ENCODE results near the gene RXFP2.
A peak's percentile ranks its signal among the peaks of the same experiment; 100 is the strongest.

The RXFP2 gene

GRCh38 chr13:31815361-31816144 lies 76.2 kb downstream of the RXFP2 start:
- Histone ChIP-seq H3K4me3 (no peak overlapping the region), H3K27ac (no peak overlapping the region)

- no peak overlapping the region for H3K27ac ChIP-seq
- H3K4me3 ChIP-seq, result no peak overlapping the region
These were observed 78.9 kb downstream of the RXFP2 start for GRCh38 chr13:31818236-31818635.

DNA sequence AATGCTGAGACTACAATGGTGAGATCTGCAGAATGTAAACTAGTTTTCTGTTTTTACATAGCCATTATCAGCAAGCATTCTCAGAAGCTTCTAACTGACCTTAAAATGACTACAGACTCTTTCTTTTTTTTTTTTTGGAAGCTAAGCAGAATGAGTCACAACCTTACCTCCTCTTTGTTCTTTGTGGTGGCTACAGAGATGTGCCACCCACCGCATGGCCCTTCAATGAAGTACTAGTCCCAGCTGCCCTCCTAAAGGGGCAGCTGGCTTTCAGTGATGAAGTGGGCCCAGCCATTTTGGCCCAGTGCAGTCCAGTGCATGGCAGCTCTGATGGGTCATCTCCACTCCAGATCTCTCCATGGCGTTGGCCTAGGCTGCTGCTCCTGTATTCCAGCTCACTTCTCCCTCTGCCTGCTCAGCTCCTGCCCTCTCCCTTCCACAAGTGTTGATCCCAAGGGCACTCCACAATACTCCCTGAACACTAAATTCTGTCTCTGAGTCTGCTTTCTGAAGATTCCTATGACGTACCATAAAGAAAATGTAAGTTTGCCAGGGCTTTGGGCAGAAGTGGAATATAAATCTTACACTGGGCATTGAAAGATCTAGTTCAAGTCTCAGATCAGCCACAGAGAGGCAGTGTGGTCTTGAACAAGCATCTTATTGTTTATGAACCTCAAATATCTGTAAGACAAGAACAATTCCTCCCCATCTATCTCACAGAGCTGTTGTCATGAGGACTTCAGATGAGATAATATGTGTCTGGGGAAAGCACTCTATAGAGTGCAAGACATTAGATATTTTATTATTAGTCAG lies 85.6 kb downstream of the RXFP2 start:
- Histone ChIP-seq H3K27ac (no peak overlapping the region), H3K4me3 (no peak overlapping the region)

- no peak overlapping the region for H3K27ac ChIP-seq
- no peak overlapping the region for H3K4me3 ChIP-seq
These were observed 87.2 kb downstream of the RXFP2 start for GRCh38 chr13:31826521-31826920.

DNA sequence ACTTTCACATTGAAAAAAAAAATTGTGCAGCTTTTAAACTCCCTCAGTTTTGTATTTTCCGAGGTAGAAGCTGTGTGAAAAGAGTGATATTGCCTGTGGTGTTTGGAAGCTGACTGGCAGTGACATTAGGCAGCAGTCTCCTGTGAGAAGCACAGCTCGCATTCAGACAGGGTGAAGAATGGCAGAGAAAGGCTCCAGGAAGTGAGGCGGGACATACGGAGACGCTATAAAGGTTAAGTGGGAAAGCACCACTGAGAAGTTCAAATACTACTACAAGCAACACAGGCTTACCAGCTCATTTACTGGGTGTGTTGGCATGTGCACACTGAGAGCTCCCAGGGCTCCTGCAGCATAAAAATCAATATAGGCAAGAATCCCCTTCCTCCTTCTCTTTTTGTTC lies 88.4 kb downstream of the RXFP2 start:
- H3K27ac ChIP-seq, result no peak overlapping the region
- H3K4me3 ChIP-seq, result no peak overlapping the region

DNA sequence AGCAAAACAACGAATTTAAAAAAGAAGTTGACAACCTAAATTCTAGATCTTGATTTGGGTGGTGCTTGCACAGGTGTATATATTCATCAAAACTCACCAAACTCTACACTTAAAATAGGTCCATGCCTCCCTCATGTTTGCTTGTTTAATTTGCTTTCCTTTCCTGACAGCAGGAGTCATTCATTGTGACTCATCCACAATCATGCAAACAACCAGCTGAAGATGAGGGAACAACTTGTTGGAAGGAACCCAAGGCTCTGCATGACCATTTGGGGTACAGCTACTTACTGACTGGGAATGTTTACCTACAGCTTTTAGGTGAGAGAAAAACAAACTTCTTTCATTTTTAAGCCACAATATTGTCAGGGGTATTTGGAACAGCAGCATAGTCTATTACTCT lies 96.6 kb downstream of the RXFP2 start:
- H3K4me3 ChIP-seq, result no peak overlapping the region
- no peak overlapping the region for H3K27ac ChIP-seq

DNA sequence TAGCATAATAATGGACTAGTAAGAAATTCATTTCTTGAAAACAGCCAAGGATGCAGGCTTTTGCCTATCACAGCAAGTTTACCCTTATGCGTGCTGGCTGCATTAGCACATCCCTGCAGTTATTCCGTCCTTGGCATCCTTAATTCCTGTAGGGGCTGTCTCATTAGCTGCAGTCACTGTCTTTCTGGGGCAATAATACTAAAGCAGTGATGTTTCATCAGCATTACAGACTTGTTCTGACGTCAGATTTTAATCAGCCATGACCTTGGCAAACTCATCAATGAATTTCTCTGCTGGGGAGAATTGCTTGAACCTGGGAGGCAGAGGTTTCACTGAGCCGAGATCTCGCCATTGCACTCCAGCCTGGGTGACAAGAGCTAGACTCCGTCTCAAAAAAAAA lies 103.7 kb downstream of the RXFP2 start:
- no peak overlapping the region for H3K4me3 ChIP-seq
- H3K27ac ChIP-seq, result no peak overlapping the region

DNA sequence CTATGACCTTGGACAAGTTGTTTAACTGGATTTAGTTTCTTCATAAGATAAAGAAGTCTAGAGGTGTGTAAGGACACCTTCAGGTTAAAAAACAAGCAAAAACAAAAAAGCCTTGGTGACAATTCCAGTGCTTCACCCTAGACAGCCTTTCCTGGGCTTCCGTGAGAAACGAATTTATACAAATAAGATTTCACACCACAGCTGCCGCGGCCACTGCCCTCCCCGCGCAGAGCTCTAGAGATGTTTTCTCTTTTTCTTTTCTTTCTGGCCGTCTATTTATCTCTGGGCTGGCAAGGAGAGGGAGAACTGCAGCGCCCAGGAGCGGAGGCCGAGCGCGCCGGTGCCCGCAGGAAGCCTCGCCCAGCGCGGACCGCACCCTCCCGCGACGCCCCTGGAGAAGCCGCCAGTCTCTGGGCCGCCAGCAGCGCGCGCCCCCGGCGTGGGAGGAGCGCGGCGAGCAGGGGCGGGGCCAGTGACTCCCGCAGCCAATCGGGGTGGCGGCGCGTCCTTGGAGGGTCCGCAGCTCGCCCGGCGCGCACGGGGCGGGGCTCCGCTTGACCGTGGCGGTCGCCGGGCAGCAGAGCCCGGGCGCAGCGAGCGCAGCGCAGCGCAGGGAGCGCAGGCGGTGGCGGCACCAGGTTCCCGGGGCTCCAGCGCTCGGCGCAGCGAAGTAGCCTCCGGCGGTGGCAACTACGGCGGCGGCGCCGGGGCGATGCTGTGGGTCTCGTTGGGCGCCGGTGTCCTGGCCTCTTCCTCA lies 107.0 kb downstream of the RXFP2 start:
- Histone ChIP-seq H3K4me3 (peak overlapping the region; percentile 47 to 93 (median 73)), H3K27ac (peak overlapping the region in 16 of 21 experiments; percentile 9 to 85 (median 72))

GRCh38 chr13:31846961-31847752 lies 107.8 kb downstream of the RXFP2 start:
- peak overlapping the region; percentile 47 to 93 (median 73) for H3K4me3 ChIP-seq
- H3K27ac ChIP-seq, result peak overlapping the region in 16 of 21 experiments; percentile 9 to 85 (median 72)

DNA sequence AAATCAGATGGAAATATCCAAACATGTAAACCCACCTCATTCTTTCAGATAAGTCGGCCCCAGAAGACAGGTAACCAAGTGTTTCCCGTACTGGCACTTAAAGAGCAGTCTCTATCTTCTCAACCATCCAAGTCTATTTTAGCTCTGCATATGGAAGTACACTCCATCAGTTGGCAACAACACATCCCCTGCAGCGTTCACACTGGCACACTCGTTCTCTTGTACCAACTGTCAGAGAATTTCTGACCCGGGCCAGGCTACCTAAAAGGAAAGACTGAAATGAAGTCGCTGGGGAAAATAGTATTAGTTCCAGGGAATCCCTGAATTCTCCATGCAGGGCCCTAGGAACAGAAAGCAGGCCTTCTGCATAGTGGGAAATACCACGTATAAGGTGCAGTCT lies 109.3 kb downstream of the RXFP2 start:
- Histone ChIP-seq H3K4me3 (no peak overlapping the region), H3K27ac (no peak overlapping the region)

DNA sequence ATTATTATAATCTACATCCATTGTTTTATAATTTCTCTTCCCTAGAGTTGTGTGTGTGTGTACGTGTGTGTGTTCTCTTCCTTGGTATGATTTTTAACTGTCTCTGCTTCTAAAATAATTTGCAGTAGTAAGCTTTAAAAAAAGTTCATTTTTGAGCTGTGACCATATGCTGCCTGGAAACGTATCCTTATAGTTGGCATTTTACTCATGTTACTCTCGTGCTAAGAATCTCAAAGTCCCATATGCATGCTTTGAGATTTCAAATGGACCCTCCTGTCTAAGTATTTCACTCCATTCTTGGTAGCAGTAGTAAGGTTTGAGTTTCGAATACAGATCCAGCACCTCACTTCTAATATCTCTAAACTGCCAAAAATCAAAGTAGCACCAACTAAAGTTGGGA lies 109.9 kb downstream of the RXFP2 start:
- Histone ChIP-seq H3K27ac (no peak overlapping the region), H3K4me3 (no peak overlapping the region)

DNA sequence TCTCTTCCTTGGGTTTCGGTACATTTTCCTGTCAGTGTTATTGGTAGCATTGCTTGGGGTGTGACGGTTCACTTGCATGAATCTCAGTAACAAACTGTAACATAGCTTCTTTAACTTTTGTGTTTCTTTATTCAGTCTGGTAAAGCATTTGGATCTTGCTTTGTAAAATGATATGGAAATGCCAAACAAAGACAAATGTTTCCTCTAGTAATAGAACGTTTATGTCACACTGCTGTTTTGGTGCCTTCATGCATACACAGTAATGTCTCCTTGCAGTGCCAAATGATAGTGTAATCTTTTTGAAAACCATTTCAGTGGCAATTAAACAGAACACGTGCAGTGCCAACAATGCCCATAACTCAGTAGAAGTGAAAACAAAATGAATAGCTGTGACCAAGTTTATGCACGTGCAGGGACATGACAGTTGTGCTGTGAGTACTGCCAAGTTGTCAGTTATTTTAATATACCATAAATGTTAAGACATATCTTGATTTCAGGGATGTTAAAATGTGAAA lies 110.8 kb downstream of the RXFP2 start:
- Histone ChIP-seq H3K4me3 (no peak overlapping the region), H3K27ac (no peak overlapping the region)

DNA sequence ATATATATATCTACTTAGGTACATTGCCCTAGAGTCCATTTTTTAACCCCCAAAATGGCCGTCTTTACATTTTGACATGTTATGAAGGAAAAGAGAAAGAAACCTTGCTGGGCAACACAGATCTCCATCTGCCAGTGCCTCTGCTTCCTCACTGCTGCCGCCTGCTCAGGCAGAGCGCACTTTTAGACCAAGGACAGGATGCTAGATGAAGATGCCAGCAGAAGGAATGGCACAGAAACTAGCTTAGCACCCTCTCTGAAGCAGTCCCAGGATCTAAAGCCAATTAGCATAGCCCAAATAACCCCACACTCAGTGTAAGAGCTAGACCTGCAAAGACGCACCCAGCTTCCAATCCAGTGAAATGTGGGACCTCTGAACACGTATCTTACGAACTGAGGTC lies 111.9 kb downstream of the RXFP2 start:
- Histone ChIP-seq H3K27ac (no peak overlapping the region), H3K4me3 (no peak overlapping the region)

Data from skin epidermis (tissue), 12 donors.